ENCODE measurements around the gene EDN1. TPM values are rescaled to one million over a fixed set of nuclear protein-coding genes. Genes with fewer than 3 reads are reported as not detected.

EDN1 gene
- total and polyA plus RNA-seq, 10 of the 15 experiments (the other 5 are each of a cell fraction or from before 2014, with no cell fraction given): 2.0 to 6.6 (median 3.1) TPM

GRCh38 chr6:12289365-12289919 is 719 bp upstream of the EDN1 start:
- Histone ChIP-seq H3K4me2 (ENCODE audit: control insufficient read depth, insufficient read depth) (peak overlapping the region; percentile 98), H3K4me1 (ENCODE audit: control insufficient read depth, insufficient read depth, low read length) (peaks cover 8% of the 10 kb centered on the region), H4K20me1 (ENCODE audit: control insufficient read depth, insufficient read depth) (no peaks in the 10 kb centered on the region), H3K27ac (ENCODE audit: control insufficient read depth, insufficient read depth) (peak overlapping the region; percentile 54), H3K79me2 (ENCODE audit: control insufficient read depth, insufficient read depth, low read length) (peaks cover 13% of the 10 kb centered on the region), H3K36me3 (ENCODE audit: control insufficient read depth in 2 of 2, insufficient read depth in 2 of 2, low read length in 1 of 2) (no peaks in the 10 kb centered on the region), H2AFZ (ENCODE audit: control insufficient read depth, low read depth, low read length) (peak overlapping the region; percentile 93), H3K27me3 (replicated peaks in 1 of 2; ENCODE audit: control insufficient read depth in 2 of 2, insufficient read depth in 2 of 2, low read length in 1 of 2) (no peaks in the 10 kb centered on the region), H3K9me3 (replicated peaks; ENCODE audit: control insufficient read depth, insufficient read depth, low read length) (no peaks in the 10 kb centered on the region), H3K4me3 (peak overlapping the region; percentile 88), H3K9ac (ENCODE audit: control insufficient read depth, insufficient read depth, low read length) (peak overlapping the region; percentile 71)
- SMC1A ChIA-PET (ENCODE audit: uncharacterized antibody, unreplicated experiment): interaction anchor here (0.6 to 7.4 kb wide), 59 partner anchors 10 to 1048 kb away, joined by 3 to 382 read pairs (median 5); no protein-coding TSS in a partner anchor
- CTCF ChIA-PET: interaction anchor here (0.8 to 8.6 kb wide), 52 partner anchors 9 to 706 kb away, joined by 3 to 403 read pairs (median 6); no protein-coding TSS in a partner anchor
- BruUV-seq (replicated peaks): TSS peak; percentile 93
- peak; percentile 62 for DNase-seq (ENCODE audit: low read depth, low spot score)
- in situ Hi-C loops (cut with MboI): no loop called here
- intact Hi-C loops (cut with micrococcal nuclease; ENCODE audit: unreplicated experiment): loop anchor here (1.0 to 10.0 kb wide), 6 partner anchors 139 to 671 kb away; no protein-coding TSS in a partner anchor
- no peak for FAIRE-seq
- ATAC-seq: peak; percentile 51
- under 1% methylated on average over 13 of the region's 13 CpGs for WGBS (ENCODE audit: insufficient coverage, insufficient replicate concordance, low lambda C conversion rate, missing lambda C conversion rate)
- RAD21 ChIA-PET (ENCODE audit: unreplicated experiment): interaction anchor here (0.5 to 10.0 kb wide), 53 partner anchors 9 to 714 kb away, joined by 3 to 384 read pairs (median 5); no protein-coding TSS in a partner anchor
- POLR2A ChIA-PET: interaction anchor here (0.6 to 4.3 kb wide), 6 partner anchors 9 to 634 kb away, joined by 3 to 27 read pairs (median 11); no protein-coding TSS in a partner anchor
- no peak for TF ChIP-seq BACH1 (IDR thresholded peaks at IDR 0.05; ENCODE audit: borderline replicate concordance)
- TF ChIP-seq ZNF24 (IDR thresholded peaks at IDR 0.05): no peak
- TF ChIP-seq CHD4 (IDR thresholded peaks at IDR 0.05): no peak
- peak; percentile 55; the same call in 1 of the 2 replicates for TF ChIP-seq CBX5 (IDR thresholded peaks at IDR 0.05; ENCODE audit: low read depth)
- TF ChIP-seq SIN3A (IDR thresholded peaks at IDR 0.05; ENCODE audit: low read depth, low read length): no peak
- no peak for TF ChIP-seq GATAD2B (conservative IDR thresholded peaks at IDR 0.05; ENCODE audit: low read depth)
- TF ChIP-seq CEBPZ (IDR thresholded peaks at IDR 0.05; ENCODE audit: low read depth, low read length): no peak
- no peak for TF ChIP-seq MAX (IDR thresholded peaks at IDR 0.05; ENCODE audit: low read depth, low read length)
- no peak for TF ChIP-seq NFYB (IDR thresholded peaks at IDR 0.05; ENCODE audit: insufficient read depth, low read depth, low read length)
- TF ChIP-seq SMARCA5 (IDR thresholded peaks at IDR 0.05): no peak; the same call in 1 of the 2 replicates
- TF ChIP-seq RELA (IDR thresholded peaks at IDR 0.05; ENCODE audit: borderline replicate concordance, partially characterized antibody): no peak
- TF ChIP-seq NRF1 (conservative IDR thresholded peaks at IDR 0.05; ENCODE audit: low read depth, low read length): no peak
- no peak for TF ChIP-seq TAF1 (IDR thresholded peaks at IDR 0.05; ENCODE audit: borderline replicate concordance, low read depth, low read length)
- TF ChIP-seq KAT2A (conservative IDR thresholded peaks at IDR 0.05; ENCODE audit: control insufficient read depth, low read depth, low read length): no peak
- no peak for TF ChIP-seq NR2F1 (conservative IDR thresholded peaks at IDR 0.05)
- no peak for TF ChIP-seq SPI1 (IDR thresholded peaks at IDR 0.05; ENCODE audit: borderline replicate concordance, insufficient read depth, low read depth, low read length)
- no peak for TF ChIP-seq NKRF (conservative IDR thresholded peaks at IDR 0.05)
- TF ChIP-seq USF1 (IDR thresholded peaks at IDR 0.05; ENCODE audit: borderline replicate concordance, extremely low read length, insufficient read depth, low read depth, low read length): no peak
